ENCODE data around the gene APPBP2.

DNA sequence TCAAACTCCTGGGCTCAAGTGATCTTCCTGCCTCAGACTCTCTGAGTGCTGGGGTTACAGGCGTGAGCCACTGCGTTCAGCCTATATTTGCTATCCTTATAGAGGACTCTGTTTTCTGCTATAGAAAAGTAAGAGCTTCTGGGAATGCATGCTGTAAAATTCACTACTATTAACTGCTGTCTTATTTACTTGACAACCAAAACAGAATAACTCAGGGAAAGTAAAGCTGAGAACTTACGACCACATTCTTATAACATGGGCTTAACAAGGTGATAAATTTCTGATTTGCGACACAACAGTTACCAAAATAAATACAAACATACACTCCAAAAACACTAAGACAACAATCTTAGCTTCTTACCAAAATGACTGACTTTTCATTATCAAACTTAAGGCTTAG lies 23.9 kb downstream of the APPBP2 start:
- TF ChIP-seq CTCF (IDR thresholded peaks at IDR 0.05 in 8 of 11, conservative IDR thresholded peaks at IDR 0.05 in 3 of 11) (no peak), POLR2A (IDR thresholded peaks at IDR 0.05) (no peak), POLR2AphosphoS5 (IDR thresholded peaks at IDR 0.05) (no peak)

Data from spleen (tissue), 7 donors.